ENCODE data around the gene KAT2B. TPM values are rescaled to one million over a fixed set of nuclear protein-coding genes. Genes with fewer than 3 reads are reported as not detected.
"Not testable (repeated sequence)": the region's sequence is repeated elsewhere in the genome, so short reads cannot be mapped to it uniquely, and the experiment has no call there.

Gene KAT2B
- total RNA-seq, 1 experiment from 2014 or later: 3.2 TPM

DNA sequence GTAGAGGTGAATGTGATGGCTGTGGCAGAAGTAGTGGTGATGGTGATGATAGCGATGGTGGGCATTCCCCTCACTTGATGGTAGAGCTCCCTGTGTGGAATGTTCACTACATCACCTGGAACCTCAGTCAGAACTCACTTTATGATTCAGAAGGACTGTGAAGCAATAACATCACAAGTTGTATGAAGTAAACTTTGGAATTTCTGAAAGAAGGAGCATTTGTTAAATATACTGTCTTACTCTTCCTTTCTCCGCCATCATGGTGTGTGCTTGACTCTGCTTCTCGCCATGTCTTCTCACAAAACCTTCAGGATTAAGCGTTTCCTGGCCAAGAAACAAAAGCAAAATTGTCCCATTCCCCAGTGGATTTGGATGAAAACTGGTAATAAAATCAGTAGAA, 28.1 kb upstream of the KAT2B start, which contains the start of gene PP2D1:
Gene PP2D1 (minus strand): TSS at position 101 of the 400 bp plus-strand sequence. CDS start 192 bp downstream, outside the sequence.
- no peak within 1 kb of the TSS for H3K27ac ChIP-seq
- CTCF ChIA-PET: interaction anchor here (0.6 kb wide), 1 partner anchor 91 kb away, joined by 3 read pairs; no protein-coding TSS in a partner anchor
- POLR2A ChIA-PET (ENCODE audit: unreplicated experiment): no interaction called here
- H3K27me3 ChIP-seq (ENCODE audit: insufficient read depth, low read depth): no peaks in the 10 kb centered on the region
- H3K4me3 ChIP-seq: no peak within 1 kb of the TSS
- no peaks in the 10 kb centered on the region for H3K9me2 ChIP-seq (ENCODE audit: insufficient read depth)
- DNase-seq: no peak
- intact Hi-C loops (cut with micrococcal nuclease; ENCODE audit: unreplicated experiment): no loop called here
- H3K9me3 ChIP-seq (ENCODE audit: insufficient read depth, low read depth): no peaks in the 10 kb centered on the region
- no TSS peak for BruUV-seq (replicated peaks)
- no peak within 1 kb of the TSS for H2AFZ ChIP-seq
- H3K4me2 ChIP-seq: no peak within 1 kb of the TSS
- no peaks in the 10 kb centered on the region for H3F3A ChIP-seq (ENCODE audit: insufficient read depth, low read depth)
- no peaks in the 10 kb centered on the region for H3K36me3 ChIP-seq (ENCODE audit: low read depth)
- TF ChIP-seq, protein P1, sequence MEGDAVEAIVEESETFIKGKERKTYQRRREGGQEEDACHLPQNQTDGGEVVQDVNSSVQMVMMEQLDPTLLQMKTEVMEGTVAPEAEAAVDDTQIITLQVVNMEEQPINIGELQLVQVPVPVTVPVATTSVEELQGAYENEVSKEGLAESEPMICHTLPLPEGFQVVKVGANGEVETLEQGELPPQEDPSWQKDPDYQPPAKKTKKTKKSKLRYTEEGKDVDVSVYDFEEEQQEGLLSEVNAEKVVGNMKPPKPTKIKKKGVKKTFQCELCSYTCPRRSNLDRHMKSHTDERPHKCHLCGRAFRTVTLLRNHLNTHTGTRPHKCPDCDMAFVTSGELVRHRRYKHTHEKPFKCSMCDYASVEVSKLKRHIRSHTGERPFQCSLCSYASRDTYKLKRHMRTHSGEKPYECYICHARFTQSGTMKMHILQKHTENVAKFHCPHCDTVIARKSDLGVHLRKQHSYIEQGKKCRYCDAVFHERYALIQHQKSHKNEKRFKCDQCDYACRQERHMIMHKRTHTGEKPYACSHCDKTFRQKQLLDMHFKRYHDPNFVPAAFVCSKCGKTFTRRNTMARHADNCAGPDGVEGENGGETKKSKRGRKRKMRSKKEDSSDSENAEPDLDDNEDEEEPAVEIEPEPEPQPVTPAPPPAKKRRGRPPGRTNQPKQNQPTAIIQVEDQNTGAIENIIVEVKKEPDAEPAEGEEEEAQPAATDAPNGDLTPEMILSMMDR (conservative IDR thresholded peaks at IDR 0.05): no peak
- no peak for TF ChIP-seq EZH2 (IDR thresholded peaks at IDR 0.05; ENCODE audit: low read depth)
- no peaks in the 10 kb centered on the region for H4K20me1 ChIP-seq (ENCODE audit: insufficient read depth)
- H3K4me1 ChIP-seq (replicated peaks; ENCODE audit: insufficient read depth): no peaks in the 10 kb centered on the region
- no peaks in the 10 kb centered on the region for H3K79me2 ChIP-seq (ENCODE audit: low read depth)

GRCh38 chr3:20013396-20013795, 26.9 kb upstream of the KAT2B start:
- Histone ChIP-seq H4K20me1 (ENCODE audit: insufficient read depth) (no peaks in the 10 kb centered on the region), H3K4me3 (no peak overlapping the region), H3F3A (ENCODE audit: insufficient read depth, low read depth) (no peaks in the 10 kb centered on the region), H2AFZ (no peak overlapping the region), H3K27me3 (ENCODE audit: insufficient read depth, low read depth) (no peaks in the 10 kb centered on the region), H3K79me2 (ENCODE audit: low read depth) (no peaks in the 10 kb centered on the region), H3K9me3 (ENCODE audit: insufficient read depth, low read depth) (no peaks in the 10 kb centered on the region), H3K4me1 (replicated peaks; ENCODE audit: insufficient read depth) (no peaks in the 10 kb centered on the region), H3K4me2 (no peak overlapping the region), H3K27ac (no peak overlapping the region), H3K9me2 (ENCODE audit: insufficient read depth) (no peaks in the 10 kb centered on the region), H3K36me3 (ENCODE audit: low read depth) (no peaks in the 10 kb centered on the region)
- no peak for TF ChIP-seq EZH2 (IDR thresholded peaks at IDR 0.05; ENCODE audit: low read depth)
- TF ChIP-seq, protein P1 (conservative IDR thresholded peaks at IDR 0.05): no peak
- intact Hi-C loops (cut with micrococcal nuclease; ENCODE audit: unreplicated experiment): no loop called here
- CTCF ChIA-PET: no interaction called here
- POLR2A ChIA-PET (ENCODE audit: unreplicated experiment): no interaction called here
- no peak for DNase-seq
- BruUV-seq (replicated peaks): no TSS peak

GRCh38 chr3:20015525-20015924, 24.7 kb upstream of the KAT2B start:
- intact Hi-C loops (cut with micrococcal nuclease; ENCODE audit: unreplicated experiment): no loop called here
- Histone ChIP-seq H3K4me2 (no peak overlapping the region), H3F3A (ENCODE audit: insufficient read depth, low read depth) (no peaks in the 10 kb centered on the region), H2AFZ (no peak overlapping the region), H3K9me2 (ENCODE audit: insufficient read depth) (no peaks in the 10 kb centered on the region), H3K9me3 (ENCODE audit: insufficient read depth, low read depth) (no peaks in the 10 kb centered on the region), H3K4me1 (replicated peaks; ENCODE audit: insufficient read depth) (no peaks in the 10 kb centered on the region), H3K79me2 (ENCODE audit: low read depth) (no peaks in the 10 kb centered on the region), H4K20me1 (ENCODE audit: insufficient read depth) (no peaks in the 10 kb centered on the region), H3K27ac (no peak overlapping the region), H3K27me3 (ENCODE audit: insufficient read depth, low read depth) (no peaks in the 10 kb centered on the region), H3K4me3 (no peak overlapping the region), H3K36me3 (ENCODE audit: low read depth) (no peaks in the 10 kb centered on the region)
- DNase-seq: no peak
- ChIA-PET CTCF (no interaction called here), POLR2A (ENCODE audit: unreplicated experiment) (no interaction called here)
- BruUV-seq (replicated peaks): no TSS peak
- TF ChIP-seq, protein P1 (conservative IDR thresholded peaks at IDR 0.05): no peak
- TF ChIP-seq EZH2 (IDR thresholded peaks at IDR 0.05; ENCODE audit: low read depth): no peak

- intact Hi-C loops (cut with micrococcal nuclease; ENCODE audit: unreplicated experiment); H3K4me1 ChIP-seq (replicated peaks; ENCODE audit: insufficient read depth); H3K27me3 ChIP-seq (ENCODE audit: insufficient read depth, low read depth); H3K9me3 ChIP-seq (ENCODE audit: insufficient read depth, low read depth); H3K4me3 ChIP-seq; CTCF ChIA-PET; H2AFZ ChIP-seq; H3K27ac ChIP-seq; H3K36me3 ChIP-seq (ENCODE audit: low read depth); H3K9me2 ChIP-seq (ENCODE audit: insufficient read depth); H4K20me1 ChIP-seq (ENCODE audit: insufficient read depth); BruUV-seq (replicated peaks); H3K79me2 ChIP-seq (ENCODE audit: low read depth); DNase-seq; H3K4me2 ChIP-seq; H3F3A ChIP-seq (ENCODE audit: insufficient read depth, low read depth): not testable (repeated sequence)
- POLR2A ChIA-PET (ENCODE audit: unreplicated experiment): interaction anchor here (0.7 kb wide), 1 partner anchor 65 kb away, joined by 3 read pairs; no protein-coding TSS in a partner anchor
These were observed 24.2 kb upstream of the KAT2B start for GRCh38 chr3:20016076-20016475.

Data from PC-9 (cell line).